Cardiac muscle cell (in vitro differentiated cells and primary cell): Measurements from ENCODE around the gene CCDC27. TPM values are rescaled to one million over a fixed set of nuclear protein-coding genes. Genes with fewer than 3 reads are reported as not detected.
"Not testable (repeated sequence)": the region's sequence is repeated elsewhere in the genome, so short reads cannot be mapped to it uniquely, and the experiment has no call there.

ENCODE experiments used
- DNase-seq, 2 donors: peaks; one replicate each; pipeline versions ENCODE4 v3.0.0 to v3.0.0-alpha.2; 2010 to 2017; ENCODE audit warnings: low read depth in 1 of 2, low spot score in 1 of 2
- H3K27ac ChIP-seq: fragments of 200-600 bp; sonication (generic); 2 replicates; pipeline ENCODE4 v1.5.1; 2016
- H3K27me3 ChIP-seq: fragments of 200-600 bp; sonication (generic); 2 replicates; pipeline ENCODE4 v1.6.0; 2016; ENCODE audit warnings: control low read depth
- H3K36me3 ChIP-seq: fragments of 200-600 bp; sonication (generic); 2 replicates; pipeline ENCODE4 v1.5.1; 2016; ENCODE audit warnings: control low read depth
- H3K4me1 ChIP-seq: fragments of 200-600 bp; sonication (generic); 2 replicates; pipeline ENCODE4 v1.8.1; 2017; ENCODE audit warnings: low read depth, mild to moderate bottlenecking, mixed run types
- H3K4me3 ChIP-seq: fragments of 200-600 bp; sonication (generic); 2 replicates; pipeline ENCODE4 v1.5.1; 2016; ENCODE audit warnings: mild to moderate bottlenecking
- H3K9me3 ChIP-seq: fragments of 200-600 bp; sonication (generic); 2 replicates; pipeline ENCODE4 v1.5.1; 2017; ENCODE audit warnings: low read depth, mild to moderate bottlenecking, control low read depth
- polyA plus RNA-seq: library from polyadenylated mRNA; unstranded; fragments of >200 nt; fragmentation: Nextera tagmentation; extraction: Ambion mirVana; gene quantifications from 2 replicates; pipeline ENCODE4 v1.2.1, GENCODE V29; 2016
- total RNA-seq: library from RNA; depleted of rRNA; stranded (reverse); fragments of >200 nt; gene quantifications from 2 replicates; pipeline ENCODE4 v1.2.3, GENCODE V29; 2016
- TF ChIP-seq, protein P1 (sequence below): IDR thresholded peaks from 2 replicates; pipeline ENCODE4 v1.5.1; 2012; ENCODE audit warnings: low read depth, mild to moderate bottlenecking, low read length

Gene CCDC27
- total and polyA plus RNA-seq, 2 experiments from 2014 or later = 0.09 to 0.71 TPM

DNA sequence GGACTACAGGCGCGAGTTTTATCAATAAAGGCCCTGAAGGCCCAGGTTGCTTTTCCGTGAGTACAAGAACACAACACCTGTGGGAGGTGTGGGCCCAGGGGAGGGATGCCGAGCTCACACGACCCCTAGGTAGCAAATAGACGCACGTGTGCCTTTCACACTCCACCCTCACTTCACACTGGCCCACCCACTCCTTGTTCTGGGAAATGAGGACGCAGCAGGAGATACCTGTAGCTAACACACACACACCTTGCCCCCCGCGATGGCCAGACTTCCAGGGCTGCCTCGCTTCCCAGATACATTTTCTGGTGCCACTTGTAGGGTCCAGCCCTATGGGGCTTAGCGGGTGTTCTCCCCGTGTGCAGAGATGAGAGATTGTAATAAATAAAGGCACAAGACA is 4.3 kb upstream of the CCDC27 start:
- no peak for DNase-seq
- TF ChIP-seq, protein P1, sequence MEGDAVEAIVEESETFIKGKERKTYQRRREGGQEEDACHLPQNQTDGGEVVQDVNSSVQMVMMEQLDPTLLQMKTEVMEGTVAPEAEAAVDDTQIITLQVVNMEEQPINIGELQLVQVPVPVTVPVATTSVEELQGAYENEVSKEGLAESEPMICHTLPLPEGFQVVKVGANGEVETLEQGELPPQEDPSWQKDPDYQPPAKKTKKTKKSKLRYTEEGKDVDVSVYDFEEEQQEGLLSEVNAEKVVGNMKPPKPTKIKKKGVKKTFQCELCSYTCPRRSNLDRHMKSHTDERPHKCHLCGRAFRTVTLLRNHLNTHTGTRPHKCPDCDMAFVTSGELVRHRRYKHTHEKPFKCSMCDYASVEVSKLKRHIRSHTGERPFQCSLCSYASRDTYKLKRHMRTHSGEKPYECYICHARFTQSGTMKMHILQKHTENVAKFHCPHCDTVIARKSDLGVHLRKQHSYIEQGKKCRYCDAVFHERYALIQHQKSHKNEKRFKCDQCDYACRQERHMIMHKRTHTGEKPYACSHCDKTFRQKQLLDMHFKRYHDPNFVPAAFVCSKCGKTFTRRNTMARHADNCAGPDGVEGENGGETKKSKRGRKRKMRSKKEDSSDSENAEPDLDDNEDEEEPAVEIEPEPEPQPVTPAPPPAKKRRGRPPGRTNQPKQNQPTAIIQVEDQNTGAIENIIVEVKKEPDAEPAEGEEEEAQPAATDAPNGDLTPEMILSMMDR = no peak
- no peaks in the 10 kb centered on the region for H3K9me3 ChIP-seq
- no peaks in the 10 kb centered on the region for H3K4me1 ChIP-seq
- H3K27ac ChIP-seq = no peak overlapping the region
- peaks cover under 1% of the 10 kb centered on the region for H3K36me3 ChIP-seq
- no peaks in the 10 kb centered on the region for H3K27me3 ChIP-seq
- no peak overlapping the region for H3K4me3 ChIP-seq

DNA sequence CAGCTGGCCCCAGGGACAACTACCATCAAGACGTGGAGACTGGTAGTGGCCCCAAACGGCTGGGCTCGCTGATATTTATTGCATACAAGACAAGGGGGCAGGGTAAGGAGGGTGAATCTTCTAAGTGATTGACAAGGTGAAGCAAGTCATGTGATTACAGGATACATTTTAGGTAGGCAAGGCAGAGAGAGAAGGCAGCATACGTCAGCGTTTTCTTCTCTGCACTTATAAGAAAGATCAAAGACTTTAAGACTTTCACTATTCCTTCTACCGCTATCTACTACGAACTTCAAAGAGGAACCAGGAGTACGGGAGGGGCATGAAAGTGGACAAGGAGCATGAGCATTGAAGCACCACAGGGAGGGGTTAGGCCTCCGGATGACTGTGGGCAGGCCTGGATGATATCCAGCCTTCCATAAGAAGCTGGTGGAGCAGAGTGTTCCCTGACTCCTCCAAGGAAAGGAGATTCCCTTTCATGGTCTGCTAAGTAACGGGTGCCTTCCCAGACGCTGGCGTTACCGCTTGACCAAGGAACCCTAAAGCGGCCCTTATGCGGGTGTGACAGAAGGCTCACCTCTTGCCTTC is 3.8 kb upstream of the CCDC27 start:
- H3K27me3 ChIP-seq = not testable (repeated sequence)

DNA sequence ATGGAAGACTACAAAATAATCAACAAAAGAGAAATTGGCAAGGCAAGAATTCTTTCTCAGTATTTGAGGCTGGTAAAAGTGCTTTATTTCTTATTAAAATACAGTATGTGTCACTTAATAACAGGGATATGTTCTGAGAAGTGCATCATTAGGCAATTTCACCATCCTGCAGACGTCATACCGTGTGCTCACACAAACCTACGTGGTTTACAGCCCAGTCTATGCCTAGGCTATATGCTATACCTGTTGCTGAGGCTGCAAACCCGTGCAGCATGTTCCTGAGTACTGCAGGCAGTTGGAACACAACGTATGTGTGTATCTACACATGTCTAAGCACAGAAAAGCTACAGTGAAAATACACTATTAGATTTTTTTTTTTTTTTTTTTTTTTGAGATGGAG is 2.7 kb upstream of the CCDC27 start:
- no peaks in the 10 kb centered on the region for H3K36me3 ChIP-seq
- H3K4me1 ChIP-seq = no peaks in the 10 kb centered on the region
- TF ChIP-seq, protein P1 = no peak
- no peak for DNase-seq
- H3K9me3 ChIP-seq = no peaks in the 10 kb centered on the region
- H3K4me3 ChIP-seq = no peak overlapping the region
- H3K27me3 ChIP-seq = no peaks in the 10 kb centered on the region
- no peak overlapping the region for H3K27ac ChIP-seq

More for the DNA sequence above, 3.8 kb upstream of the CCDC27 start:
- H3K36me3 ChIP-seq, H3K4me3 ChIP-seq, H3K4me1 ChIP-seq, DNase-seq, H3K9me3 ChIP-seq, H3K27ac ChIP-seq: not testable (repeated sequence)

DNA sequence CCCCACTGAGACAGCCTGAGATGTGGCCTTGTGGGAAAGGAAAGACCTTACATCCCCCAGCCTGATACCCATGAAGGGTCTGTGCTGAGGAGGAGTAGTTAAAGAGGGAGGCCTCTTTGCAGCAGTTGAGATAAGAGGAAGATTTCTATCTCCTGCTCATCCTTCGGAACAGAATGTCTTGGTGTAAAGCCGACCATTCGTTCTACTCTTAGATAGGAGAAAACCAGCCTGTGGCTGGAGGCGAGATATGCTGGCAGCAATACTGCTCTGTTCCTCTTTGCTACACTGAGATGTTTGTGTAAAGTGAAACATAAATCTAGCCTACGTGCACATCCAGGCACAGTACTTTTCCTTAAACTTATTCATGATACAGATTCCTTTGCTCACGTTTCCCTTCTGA is 1.5 kb upstream of the CCDC27 start:
- Histone ChIP-seq H3K9me3 (no peaks in the 10 kb centered on the region), H3K4me1 (no peaks in the 10 kb centered on the region), H3K27ac (no peak overlapping the region), H3K36me3 (no peaks in the 10 kb centered on the region), H3K4me3 (no peak overlapping the region), H3K27me3 (peaks cover 3% of the 10 kb centered on the region)
- TF ChIP-seq, protein P1 = no peak
- DNase-seq = no peak

DNA sequence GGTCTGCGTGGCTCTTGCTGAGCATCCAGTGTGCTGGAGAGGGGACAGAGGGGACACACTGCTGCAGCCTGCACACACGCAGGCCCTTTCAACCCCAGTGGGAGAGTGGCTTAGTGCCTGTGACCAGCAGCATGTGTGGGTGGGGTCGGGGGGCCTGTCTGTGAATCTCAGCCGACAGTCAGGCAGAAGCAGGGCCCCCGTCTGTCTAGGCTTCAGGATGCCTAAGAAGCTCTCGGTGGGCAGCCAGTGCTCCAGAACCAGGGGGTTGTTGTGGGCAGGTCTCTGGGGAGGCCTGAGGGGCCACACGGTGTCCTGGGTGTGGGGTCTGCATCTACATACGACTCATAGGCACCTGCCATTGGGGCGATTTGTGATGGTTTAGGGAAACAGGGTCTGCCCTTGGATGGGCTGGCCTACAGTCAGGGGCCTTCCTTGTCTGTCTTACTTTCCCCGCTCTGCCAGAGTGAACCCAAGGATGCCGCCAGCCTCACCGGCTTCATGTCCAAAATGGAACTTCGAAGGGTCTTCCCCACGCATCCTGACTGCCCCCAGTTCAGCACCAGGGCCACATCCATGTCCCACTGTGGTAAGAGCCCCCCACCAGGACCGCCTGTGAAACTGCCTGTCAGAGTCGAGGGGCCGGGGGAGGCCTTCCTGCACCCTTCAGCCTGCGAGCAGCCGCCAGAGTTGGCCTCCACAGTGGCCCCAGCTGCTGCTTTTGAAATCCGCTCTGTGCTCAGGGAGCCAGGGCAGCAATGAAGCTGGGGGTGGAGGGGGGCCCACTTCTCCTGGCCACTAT is 1.6 kb downstream of the CCDC27 start:
- Histone ChIP-seq H3K4me3 (no peak overlapping the region), H3K27ac (no peak overlapping the region), H3K27me3 (peaks cover 3% of the 10 kb centered on the region), H3K4me1 (no peaks in the 10 kb centered on the region), H3K9me3 (no peaks in the 10 kb centered on the region), H3K36me3 (no peaks in the 10 kb centered on the region)
- DNase-seq = no peak
- TF ChIP-seq, protein P1 = no peak

DNA sequence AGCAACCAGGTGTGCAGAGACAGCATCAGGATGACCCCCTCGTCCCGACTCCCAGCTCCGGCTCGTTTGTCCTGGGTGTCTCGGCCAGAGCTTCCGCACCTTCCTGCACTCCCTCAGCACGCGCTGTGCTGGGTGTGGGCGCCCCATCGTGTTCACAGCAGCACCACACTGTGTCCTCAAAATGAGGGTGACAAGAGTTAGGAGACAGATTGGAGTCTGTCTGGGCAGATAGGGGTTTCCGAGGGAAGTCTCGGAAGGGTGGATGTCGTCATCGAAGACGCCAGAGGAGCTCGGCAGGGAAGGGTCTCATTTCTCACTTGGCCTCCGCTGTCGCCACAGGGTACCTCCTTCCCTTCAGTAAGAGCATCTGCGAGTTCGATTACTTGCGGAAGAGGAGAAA is 4.1 kb downstream of the CCDC27 start:
- H3K27ac ChIP-seq = no peak overlapping the region
- DNase-seq = no peak
- H3K36me3 ChIP-seq = no peaks in the 10 kb centered on the region
- no peak overlapping the region for H3K4me3 ChIP-seq
- no peaks in the 10 kb centered on the region for H3K4me1 ChIP-seq
- TF ChIP-seq, protein P1 = no peak
- no peaks in the 10 kb centered on the region for H3K9me3 ChIP-seq
- H3K27me3 ChIP-seq = peaks cover 6% of the 10 kb centered on the region
